IMR-90 (cell line): Measurements from ENCODE around the gene WDR1. TPM values are rescaled to one million over a fixed set of nuclear protein-coding genes. Genes with fewer than 3 reads are reported as not detected.

Experiments used
- ATAC-seq: fragments of 200-7000 bp; cut with Tn5 transposase; 2 replicates; pipeline ENCODE4 v1.9.1; 2020; ENCODE audit warnings: low read depth, mild to moderate bottlenecking, moderate library complexity
- BruUV-seq: library from RNA; stranded (reverse); fragments of 400-500 nt; replicated peaks from 2 replicates; lab custom pipeline; 2021; lab: Mats Ljungman, UMichigan
- CTCF ChIA-PET: fragments of 300-600 bp; formaldehyde crosslinking; extraction: SDS; loops from one replicate; lab custom pipeline; 2021; ENCODE audit warnings: antibody characterized with exemption; lab: Yijun Ruan, JAX
- POLR2A ChIA-PET: fragments of 300-600 bp; sonication (Branson Sonifier 250); formaldehyde crosslinking; loops from one replicate; lab custom pipeline; 2022; ENCODE audit warnings: antibody characterized with exemption; ENCODE audit not compliant: unreplicated experiment; lab: Charles Lee
- DNase-seq: peaks from one replicate; pipeline ENCODE4 v3.0.0; 2013
- H2AFZ ChIP-seq: replicated peaks from 2 replicates; pipeline ENCODE3; 2013; ENCODE audit warnings: low read length, mild to moderate bottlenecking; ENCODE audit not compliant: poor library complexity
- H2AK5ac ChIP-seq: 2 replicates; pipeline ENCODE4 v1.6.1; 2013; ENCODE audit warnings: low read depth, low read length, inconsistent platforms
- H2AK9ac ChIP-seq: replicated peaks from 2 replicates; pipeline ENCODE3; 2013; ENCODE audit warnings: mild to moderate bottlenecking, low read depth, low read length, moderate library complexity; ENCODE audit not compliant: poor library complexity
- H2BK120ac ChIP-seq: 2 replicates; pipeline ENCODE4 v1.6.1; 2013; ENCODE audit warnings: low read depth, low read length, inconsistent platforms
- H2BK15ac ChIP-seq: 3 replicates; pipeline ENCODE4 v1.6.1; 2013; ENCODE audit warnings: low read depth, low read length, inconsistent platforms
- H2BK20ac ChIP-seq: 2 replicates; pipeline ENCODE4 v1.6.1; 2013; ENCODE audit warnings: low read depth, mild to moderate bottlenecking, inconsistent platforms, low read length, moderate library complexity
- H2BK5ac ChIP-seq: 2 replicates; pipeline ENCODE4 v1.6.1; 2013; ENCODE audit warnings: mild to moderate bottlenecking, low read depth, low read length, inconsistent platforms; ENCODE audit not compliant: poor library complexity, severe bottlenecking
- H3K14ac ChIP-seq: replicated peaks from 2 replicates; pipeline ENCODE4 v1.6.1; 2013; ENCODE audit warnings: low read depth, low read length, inconsistent platforms
- H3K18ac ChIP-seq: 2 replicates; pipeline ENCODE4 v1.6.1; 2013; ENCODE audit warnings: low read depth, low read length, control low read depth
- H3K23ac ChIP-seq: 2 replicates; pipeline ENCODE4 v1.6.1; 2013; ENCODE audit warnings: low read depth, low read length, inconsistent platforms
- H3K27ac ChIP-seq: 2 replicates; pipeline ENCODE4 v1.5.1; 2013; ENCODE audit warnings: mild to moderate bottlenecking, control low read depth, low read length; ENCODE audit not compliant: insufficient read depth
- H3K27me3 ChIP-seq: 2 replicates; pipeline ENCODE4 v1.6.1; 2013; ENCODE audit warnings: low read length; ENCODE audit not compliant: control insufficient read depth, insufficient read depth
- H3K36me3 ChIP-seq: 2 replicates; pipeline ENCODE4 v1.6.1; 2013; ENCODE audit warnings: low read length, mixed read lengths; ENCODE audit not compliant: control insufficient read depth, insufficient read depth
- H3K4ac ChIP-seq: 2 replicates; pipeline ENCODE4 v1.6.1; 2013; ENCODE audit warnings: low read depth, low read length, inconsistent platforms
- H3K4me1 ChIP-seq: 2 replicates; pipeline ENCODE4 v1.6.1; 2013; ENCODE audit warnings: low read length, mixed read lengths; ENCODE audit not compliant: control insufficient read depth, insufficient read depth
- H3K4me2 ChIP-seq: 2 replicates; pipeline ENCODE4 v1.6.1; 2013; ENCODE audit warnings: low read depth, mild to moderate bottlenecking, control low read depth, low read length, moderate library complexity
- H3K4me3 ChIP-seq: 2 replicates; pipeline ENCODE4 v1.5.1; 2013; ENCODE audit warnings: low read depth, mild to moderate bottlenecking, control low read depth, low read length, moderate library complexity; ENCODE audit not compliant: insufficient read depth
- H3K56ac ChIP-seq: 2 replicates; pipeline ENCODE4 v1.6.1; 2013; ENCODE audit warnings: low read length, inconsistent platforms; ENCODE audit not compliant: insufficient read depth; ENCODE audit errors: extremely low read depth
- H3K79me1 ChIP-seq, 2 experiments: 2 replicates each; pipeline ENCODE4 v1.6.1; 2013; ENCODE audit warnings: low read length in 2 of 2, inconsistent platforms in 1 of 2, low read depth in 1 of 2
- H3K9ac ChIP-seq: 2 replicates; pipeline ENCODE4 v1.6.1; 2013; ENCODE audit warnings: low read depth, low read length, control low read depth
- H3K9me1 ChIP-seq: 2 replicates; pipeline ENCODE4 v1.6.1; 2013; ENCODE audit warnings: low read length, inconsistent platforms; ENCODE audit not compliant: insufficient read depth
- H3K9me3 ChIP-seq: 2 replicates; pipeline ENCODE4 v1.6.1; 2013; ENCODE audit warnings: low read length; ENCODE audit not compliant: control insufficient read depth, insufficient read depth
- H4K20me1 ChIP-seq: 2 replicates; pipeline ENCODE4 v1.6.1; 2013; ENCODE audit warnings: low read length, inconsistent platforms; ENCODE audit not compliant: insufficient read depth
- H4K5ac ChIP-seq: 2 replicates; pipeline ENCODE4 v1.6.1; 2013; ENCODE audit warnings: mild to moderate bottlenecking, low read depth, low read length, control low read depth
- H4K8ac ChIP-seq, 2 experiments: 2 replicates each; pipeline ENCODE4 v1.6.1; 2013; ENCODE audit warnings: low read depth in 2 of 2, low read length in 2 of 2, control low read depth in 1 of 2, inconsistent platforms in 1 of 2
- H4K91ac ChIP-seq: 2 replicates; pipeline ENCODE4 v1.6.1; 2013; ENCODE audit warnings: low read depth, low read length, inconsistent platforms; ENCODE audit not compliant: insufficient read depth
- BHLHE40 ChIP-seq: fragments of 150-350 bp; IDR thresholded peaks from 2 replicates; pipeline ENCODE4 v1.6.1; 2016; ENCODE audit warnings: mild to moderate bottlenecking, low read depth, low read length
- CEBPB ChIP-seq: IDR thresholded peaks from 2 replicates; pipeline ENCODE4 v1.6.1; 2012; ENCODE audit warnings: low read depth, low read length, improper control_type of control experiment
- MAFK ChIP-seq: IDR thresholded peaks from 2 replicates; pipeline ENCODE4 v1.6.1; 2012; ENCODE audit warnings: low read depth, low read length, improper control_type of control experiment
- MAZ ChIP-seq: IDR thresholded peaks from 2 replicates; pipeline ENCODE4 v1.6.1; 2012; ENCODE audit warnings: low read depth, mild to moderate bottlenecking, low read length, improper control_type of control experiment, moderate library complexity, borderline replicate concordance
- POLR2A ChIP-seq: IDR thresholded peaks from 2 replicates; pipeline ENCODE4 v1.6.1; 2012; ENCODE audit warnings: mild to moderate bottlenecking, low read depth, low read length
- RAD21 ChIP-seq: IDR thresholded peaks from 2 replicates; pipeline ENCODE4 v1.6.1; 2012; ENCODE audit warnings: low read length, improper control_type of control experiment
- RFX5 ChIP-seq: IDR thresholded peaks from 2 replicates; pipeline ENCODE4 v1.8.0; 2012; ENCODE audit warnings: low read depth, mild to moderate bottlenecking, low read length, moderate library complexity
- WGBS, 2 experiments: methylation state at CpG; one replicate each; pipeline versions ENCODE4 v1.1.5 to v1.1.7; 2013; ENCODE audit warnings: missing lambda C conversion rate in 2 of 2; ENCODE audit not compliant: insufficient read length in 1 of 2; ENCODE audit errors: extremely low coverage in 2 of 2; 5-methylcytosine and 5-hydroxymethylcytosine counted together
- dilution Hi-C: fragments of 300-500 bp; cut with HindIII; formaldehyde crosslinking; loops from one replicate; pipeline ENCODE4 v1.14.3; 2018; ENCODE audit warnings: low sequenced_read_pairs; ENCODE audit not compliant: unreplicated experiment
- in situ Hi-C: fragments of 300-500 bp; cut with MboI; formaldehyde crosslinking; loops from 3 replicates; pipeline ENCODE4 v1.14.3; 2019; ENCODE audit warnings: low sequenced_read_pairs, inconsistent platforms, mixed read lengths
- intact Hi-C: fragments of 100-400 bp; cut with micrococcal nuclease; formaldehyde crosslinking; loops from 2 replicates; pipeline ENCODE4 v1.10.0; 2022
- polyA plus RNA-seq, 3 experiments: library from polyadenylated mRNA; depleted of rRNA; stranded (reverse); fragments of >200 nt; gene quantifications; 2 replicates each; pipeline ENCODE4 v1.2.3, GENCODE V29; 2012; ENCODE audit warnings: low replicate concordance in 1 of 3
- total RNA-seq: library from RNA; depleted of rRNA; stranded (reverse); fragments of >200 nt; gene quantifications from 2 replicates; pipeline ENCODE4 v1.2.3, GENCODE V29; 2012

Gene WDR1
- total and polyA plus RNA-seq, 2 of the 4 experiments (the other 2 are of a cell fraction): 725 to 992 TPM

GRCh38 chr4:10090467-10091250, 25.9 kb downstream of the WDR1 start:
- no peak overlapping the region for H2AK5ac ChIP-seq
- H4K20me1 ChIP-seq: peaks cover 100% of the 10 kb centered on the region
- no TSS peak for BruUV-seq
- ChIA-PET POLR2A (interaction anchor here (0.6 kb wide), 1 partner anchor 18 kb away, joined by 3 read pairs; no protein-coding TSS in a partner anchor), CTCF (no interaction called here)
- H4K5ac ChIP-seq: no peak overlapping the region
- no peaks in the 10 kb centered on the region for H3K27me3 ChIP-seq
- WGBS, 2 experiments: 93% methylated on average over 14 of the region's 21 CpGs; no CpG with 5 or more reads in 1 of the 2 experiments
- in situ Hi-C loops (loop anchor here (25.0 kb wide), 2 partner anchors 97 to 1653 kb away; partner anchors contain the start of genes ACOX3 and TRMT44), intact Hi-C loops (no loop called here), dilution Hi-C loops (no loop called here)
- no peak overlapping the region for H2BK120ac ChIP-seq
- peaks cover 94% of the 10 kb centered on the region for H3K36me3 ChIP-seq
- H4K91ac ChIP-seq: no peak overlapping the region
- H3K4me1 ChIP-seq: peaks cover 30% of the 10 kb centered on the region
- H3K4ac ChIP-seq: no peak overlapping the region
- H2AK9ac ChIP-seq: no peak overlapping the region
- no peak overlapping the region for H3K18ac ChIP-seq
- peaks cover 23 to 91% of the 10 kb centered on the region in 2 experiments for H3K79me1 ChIP-seq
- no peaks in the 10 kb centered on the region for H3K9me3 ChIP-seq
- DNase-seq: no peak
- H3K9ac ChIP-seq: no peak overlapping the region
- H2BK20ac ChIP-seq: no peak overlapping the region
- no peak overlapping the region for H3K56ac ChIP-seq
- no peak for ATAC-seq
- no peak overlapping the region for H2AFZ ChIP-seq
- no peak overlapping the region for H3K23ac ChIP-seq
- no peak overlapping the region for H3K14ac ChIP-seq
- peaks cover 38% of the 10 kb centered on the region for H3K9me1 ChIP-seq
- no peak overlapping the region for H4K8ac ChIP-seq
- H3K27ac ChIP-seq: no peak overlapping the region
- H2BK15ac ChIP-seq: no peak overlapping the region
- TF ChIP-seq POLR2A (no peak), RAD21 (no peak), RFX5 (no peak), MAZ (no peak), BHLHE40 (no peak), MAFK (no peak), CEBPB (no peak)
- H2BK5ac ChIP-seq: no peak overlapping the region
- no peak overlapping the region for H3K4me2 ChIP-seq
- no peak overlapping the region for H3K4me3 ChIP-seq
